Gastroesophageal sphincter (tissue), 4 donors: ENCODE results near the gene RPTOR. TPM values are rescaled to one million over a fixed set of nuclear protein-coding genes. Genes with fewer than 3 reads are reported as not detected.
"Not testable (repeated sequence)": the region's sequence is repeated elsewhere in the genome, so short reads cannot be mapped to it uniquely, and the experiment has no call there.

Source experiments
- ATAC-seq: fragments of 150-250 bp; one replicate; pipeline ENCODE4 v1.9.1; 2016; ENCODE audit warnings: mild to moderate bottlenecking, moderate library complexity
- H3K27ac ChIP-seq, 4 donors: fragments of 200-600 bp; sonication (generic) in 3 of 4; 1 replicate in 3 of 4; 2 replicates in 1 of 4; pipeline ENCODE4 v1.5.1; 2016 to 2019
- H3K27me3 ChIP-seq: fragments of 200-600 bp; sonication (generic); one replicate; pipeline ENCODE4 v1.5.1; 2019
- H3K36me3 ChIP-seq, 2 donors: fragments of 200-600 bp; sonication (generic); one replicate each; pipeline ENCODE4 v1.5.1; 2019; ENCODE audit warnings: control low read depth in 1 of 2
- H3K4me1 ChIP-seq, 3 donors: fragments of 200-600 bp; sonication (generic); 1 replicate in 2 of 3; 2 replicates in 1 of 3; pipeline ENCODE4 v1.5.1; 2016 to 2019; ENCODE audit warnings: control low read depth in 2 of 3
- H3K4me3 ChIP-seq, 2 donors: fragments of 200-600 bp; sonication (generic); one replicate each; pipeline ENCODE4 v1.5.1; 2019; ENCODE audit warnings: mild to moderate bottlenecking in 1 of 2, moderate library complexity in 1 of 2
- H3K9me3 ChIP-seq, 3 donors: fragments of 200-600 bp; sonication (generic); one replicate each; pipeline ENCODE4 v1.5.1; 2017 to 2019; ENCODE audit warnings: control low read depth in 2 of 3
- CTCF ChIP-seq, 4 experiments: fragments of 200-600 bp in 2 of 4; fragments of 450-650 bp in 2 of 4; sonication (generic) in 1 of 4; IDR thresholded peaks; one replicate each; pipeline ENCODE4 v1.5.1; 2017 to 2019; ENCODE audit warnings: antibody characterized with exemption in 4 of 4, mild to moderate bottlenecking in 2 of 4, moderate library complexity in 2 of 4
- EP300 ChIP-seq: sonication (generic); formaldehyde crosslinking; IDR thresholded peaks from one replicate; pipeline ENCODE4 v1.6.1; 2017; ENCODE audit warnings: antibody characterized with exemption, mild to moderate bottlenecking
- POLR2A ChIP-seq, 2 donors: fragments of 450-650 bp; IDR thresholded peaks; one replicate each; pipeline ENCODE4 v1.6.1; 2017; ENCODE audit warnings: antibody characterized with exemption in 2 of 2, mild to moderate bottlenecking in 2 of 2, moderate library complexity in 1 of 2
- POLR2AphosphoS5 ChIP-seq: sonication (generic); formaldehyde crosslinking; IDR thresholded peaks from one replicate; pipeline ENCODE4 v1.6.1; 2017; ENCODE audit warnings: antibody characterized with exemption
- WGBS, 2 donors: methylation state at CpG; one replicate each; pipeline ENCODE4 v1.1.5; 2018; ENCODE audit warnings: low coverage in 1 of 2; 5-methylcytosine and 5-hydroxymethylcytosine counted together
- total RNA-seq, 4 donors: library from RNA; depleted of rRNA; stranded (reverse); fragments of >200 nt; gene quantifications; one replicate each; pipeline ENCODE4 v1.1.0, GENCODE V29; 2016

RPTOR gene
- total RNA-seq, 4 donors from 2014 or later = 25.7 to 56.8 (median 39.7) TPM

DNA sequence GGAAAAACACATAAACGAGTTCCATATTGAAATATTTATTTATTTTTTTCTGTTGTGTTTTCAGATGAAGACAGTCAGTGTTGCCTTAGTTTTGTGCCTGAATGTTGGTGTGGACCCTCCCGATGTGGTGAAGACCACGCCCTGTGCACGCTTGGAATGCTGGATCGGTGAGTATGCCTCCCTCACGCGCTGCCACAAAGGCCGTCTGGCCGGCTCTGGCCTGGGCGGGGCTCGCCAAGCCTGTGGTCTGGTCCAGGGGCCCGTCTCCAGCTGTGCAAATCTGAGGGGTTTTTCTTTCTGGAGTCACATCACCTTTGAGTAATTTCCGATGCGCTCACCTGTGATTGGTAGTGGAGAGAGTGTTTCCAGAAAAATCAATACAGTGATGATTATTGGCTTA, 81.0 kb downstream of the RPTOR start:
- no peak for TF ChIP-seq CTCF (IDR thresholded peaks at IDR 0.05)
- no peak for TF ChIP-seq POLR2AphosphoS5
- no peak for TF ChIP-seq EP300
- Histone ChIP-seq H3K27ac (no peak overlapping the region), H3K27me3 (no peaks in the 10 kb centered on the region), H3K4me3 (no peak overlapping the region), H3K36me3 (peaks cover 0 to 21% of the 10 kb centered on the region in 2 donors), H3K9me3 (no peaks in the 10 kb centered on the region), H3K4me1 (no peaks in the 10 kb centered on the region)
- ATAC-seq = no peak
- 83 to 97% methylated on average over 4 to 14 of the region's 14 CpGs for WGBS, 2 donors

GRCh38 chr17:80628881-80629280, 84.2 kb downstream of the RPTOR start:
- not testable (repeated sequence) for H3K4me1 ChIP-seq, H3K4me3 ChIP-seq, H3K27me3 ChIP-seq, H3K9me3 ChIP-seq, ATAC-seq, H3K27ac ChIP-seq
- 88 to 91% methylated on average over 6 to 7 of the region's 7 CpGs for WGBS, 2 donors
- H3K36me3 ChIP-seq = peaks cover 0 to 21% of the 10 kb centered on the region in 2 donors

GRCh38 chr17:80629298-80630028, 84.8 kb downstream of the RPTOR start:
- no peak overlapping the region for H3K4me3 ChIP-seq
- H3K27ac ChIP-seq = no peak overlapping the region
- H3K4me1 ChIP-seq = peaks cover 0 to 6% (median 0%) of the 10 kb centered on the region in 3 donors
- H3K27me3 ChIP-seq = no peaks in the 10 kb centered on the region
- TF ChIP-seq EP300 = no peak
- TF ChIP-seq CTCF (IDR thresholded peaks at IDR 0.05) = no peak
- no peaks in the 10 kb centered on the region for H3K9me3 ChIP-seq
- ATAC-seq = no peak
- H3K36me3 ChIP-seq = peaks cover 0 to 21% of the 10 kb centered on the region in 2 donors
- 75 to 96% methylated on average over 3 to 13 of the region's 13 CpGs for WGBS, 2 donors

GRCh38 chr17:80630560-80631120, 86.0 kb downstream of the RPTOR start:
- Histone ChIP-seq H3K36me3 (peaks cover 0 to 18% of the 10 kb centered on the region in 2 donors), H3K9me3 (no peaks in the 10 kb centered on the region), H3K27ac (no peak overlapping the region), H3K4me3 (no peak overlapping the region), H3K4me1 (peaks cover 0 to 6% (median 0%) of the 10 kb centered on the region in 3 donors), H3K27me3 (no peaks in the 10 kb centered on the region)
- WGBS, 2 donors = 69 to 83% methylated on average over 1 to 3 of the region's 9 CpGs
- no peak for ATAC-seq
- TF ChIP-seq CTCF (IDR thresholded peaks at IDR 0.05) (no peak), POLR2A (IDR thresholded peaks at IDR 0.05) (no peak), EP300 (no peak), POLR2AphosphoS5 (no peak)

- Histone ChIP-seq H3K9me3 (no peaks in the 10 kb centered on the region), H3K27me3 (no peaks in the 10 kb centered on the region), H3K4me3 (no peak overlapping the region), H3K27ac (no peak overlapping the region), H3K36me3 (peaks cover 0 to 11% of the 10 kb centered on the region in 2 donors), H3K4me1 (peaks cover 0 to 6% (median 0%) of the 10 kb centered on the region in 3 donors)
- TF ChIP-seq CTCF (IDR thresholded peaks at IDR 0.05) = no peak
- no peak for TF ChIP-seq POLR2AphosphoS5
- TF ChIP-seq POLR2A (IDR thresholded peaks at IDR 0.05) = no peak
- no peak for TF ChIP-seq EP300
- no peak for ATAC-seq
- WGBS, 2 donors = 85 to 86% methylated on average over 5 to 7 of the region's 10 CpGs
These were observed 86.8 kb downstream of the RPTOR start for GRCh38 chr17:80631142-80632045.
